ENCODE data around the gene SYNDIG1. TPM values are rescaled to one million over a fixed set of nuclear protein-coding genes. Genes with fewer than 3 reads are reported as not detected.

SYNDIG1 gene
- total and polyA plus RNA-seq, 2 donors (not counting 1 experiment from before 2014, with no cell fraction given), result not detected

DNA sequence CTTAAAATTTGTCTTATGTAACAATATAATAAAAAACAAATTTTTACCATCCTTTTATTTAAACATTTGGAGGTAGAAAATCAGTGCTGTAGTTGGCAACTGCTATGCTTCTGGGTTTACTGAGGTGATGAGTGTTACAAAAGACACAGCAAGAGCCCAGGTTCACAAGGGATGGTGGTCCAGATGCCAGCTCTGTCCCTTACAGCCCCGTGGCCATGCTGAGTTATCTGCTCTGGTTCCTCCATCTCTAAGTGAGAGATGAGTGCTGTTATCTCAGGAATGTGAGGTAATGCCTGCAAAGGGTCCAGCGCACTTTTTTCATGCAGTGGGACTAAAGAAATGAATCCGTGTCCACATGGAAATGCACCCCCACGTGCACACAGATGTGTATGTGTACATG, 17.8 kb downstream of the SYNDIG1 start:
- Histone ChIP-seq H3K9ac (ENCODE audit: low read length) (no peak overlapping the region), H3K27ac (ENCODE audit: low read length in 2 of 2) (no peak overlapping the region), H2AFZ (ENCODE audit: insufficient read depth, low read depth, low read length, poor library complexity, severe bottlenecking) (no peak overlapping the region), H3K4me3 (ENCODE audit: control extremely low read depth in 1 of 5, extremely low read depth in 1 of 5, insufficient read depth in 1 of 5, low read depth in 2 of 5, low read length in 4 of 5) (no peak overlapping the region), H3K36me3 (replicated peaks in 1 of 2; ENCODE audit: control extremely low read depth in 1 of 2, control insufficient read depth in 1 of 2, extremely low read depth in 1 of 2, insufficient read depth in 2 of 2, low read length in 1 of 2) (no peaks in the 10 kb centered on the region), H4K20me1 (ENCODE audit: control insufficient read depth, insufficient read depth, low read length, poor library complexity, severe bottlenecking) (no peaks in the 10 kb centered on the region), H3K4me1 (ENCODE audit: control insufficient read depth in 2 of 2, insufficient read depth in 2 of 2, low read length in 2 of 2) (no peaks in the 10 kb centered on the region), H3K4me2 (replicated peaks; ENCODE audit: low read depth, low read length, poor library complexity, severe bottlenecking) (no peak overlapping the region), H3K27me3 (replicated peaks in 1 of 4; ENCODE audit: control extremely low read depth in 1 of 4, control insufficient read depth in 3 of 4, insufficient read depth in 4 of 4, low read length in 3 of 4) (no peaks in the 10 kb centered on the region), H3K79me2 (ENCODE audit: control insufficient read depth, insufficient read depth, low read length) (no peaks in the 10 kb centered on the region), H3K9me3 (ENCODE audit: control extremely low read depth in 1 of 3, control insufficient read depth in 2 of 3, insufficient read depth in 1 of 3, low read length in 2 of 3) (peaks cover 0 to 3% (median 0%) of the 10 kb centered on the region in 3 donors)
- ChIA-PET POLR2A (no interaction called here), CTCF (no interaction called here)
- Mint-ChIP-seq H3K4me3 (no peak overlapping the region), H3K27ac (no peak overlapping the region), H3K9me3 (ENCODE audit: insufficient read depth) (no peaks in the 10 kb centered on the region), H3K4me1 (no peaks in the 10 kb centered on the region), H3K27me3 (no peaks in the 10 kb centered on the region)
- ATAC-seq (ENCODE audit: low read depth), result no peak
- DNase-seq, result no peak
- TF ChIP-seq, protein P1, sequence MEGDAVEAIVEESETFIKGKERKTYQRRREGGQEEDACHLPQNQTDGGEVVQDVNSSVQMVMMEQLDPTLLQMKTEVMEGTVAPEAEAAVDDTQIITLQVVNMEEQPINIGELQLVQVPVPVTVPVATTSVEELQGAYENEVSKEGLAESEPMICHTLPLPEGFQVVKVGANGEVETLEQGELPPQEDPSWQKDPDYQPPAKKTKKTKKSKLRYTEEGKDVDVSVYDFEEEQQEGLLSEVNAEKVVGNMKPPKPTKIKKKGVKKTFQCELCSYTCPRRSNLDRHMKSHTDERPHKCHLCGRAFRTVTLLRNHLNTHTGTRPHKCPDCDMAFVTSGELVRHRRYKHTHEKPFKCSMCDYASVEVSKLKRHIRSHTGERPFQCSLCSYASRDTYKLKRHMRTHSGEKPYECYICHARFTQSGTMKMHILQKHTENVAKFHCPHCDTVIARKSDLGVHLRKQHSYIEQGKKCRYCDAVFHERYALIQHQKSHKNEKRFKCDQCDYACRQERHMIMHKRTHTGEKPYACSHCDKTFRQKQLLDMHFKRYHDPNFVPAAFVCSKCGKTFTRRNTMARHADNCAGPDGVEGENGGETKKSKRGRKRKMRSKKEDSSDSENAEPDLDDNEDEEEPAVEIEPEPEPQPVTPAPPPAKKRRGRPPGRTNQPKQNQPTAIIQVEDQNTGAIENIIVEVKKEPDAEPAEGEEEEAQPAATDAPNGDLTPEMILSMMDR (IDR thresholded peaks at IDR 0.05), result no peak
- TF ChIP-seq EZH2 (IDR thresholded peaks at IDR 0.05; ENCODE audit: borderline replicate concordance, insufficient read depth, low read depth, low read length, poor library complexity, severe bottlenecking), result no peak
- 79% methylated on average over 2 of the region's 4 CpGs for WGBS (ENCODE audit: insufficient coverage)
- intact Hi-C loops (cut with micrococcal nuclease), result no loop called here

- Mint-ChIP-seq H3K4me3 (no peak overlapping the region), H3K9me3 (ENCODE audit: insufficient read depth) (no peaks in the 10 kb centered on the region), H3K4me1 (no peaks in the 10 kb centered on the region), H3K27me3 (no peaks in the 10 kb centered on the region), H3K27ac (no peak overlapping the region)
- no peaks in the 10 kb centered on the region for H3K27me3 ChIP-seq (replicated peaks in 1 of 4; ENCODE audit: control extremely low read depth in 1 of 4, control insufficient read depth in 3 of 4, insufficient read depth in 4 of 4, low read length in 3 of 4)
- whole genome bisulfite sequencing (ENCODE audit: insufficient coverage), result 94% methylated on average over 6 of the region's 7 CpGs
- ChIA-PET CTCF (no interaction called here), POLR2A (no interaction called here)
- DNase-seq (no peak), ATAC-seq (ENCODE audit: low read depth) (no peak)
- intact Hi-C loops (cut with micrococcal nuclease), result no loop called here
- no peaks in the 10 kb centered on the region for H3K4me1 ChIP-seq (ENCODE audit: control insufficient read depth in 2 of 2, insufficient read depth in 2 of 2, low read length in 2 of 2)
- H3K36me3 ChIP-seq (replicated peaks in 1 of 2; ENCODE audit: control extremely low read depth in 1 of 2, control insufficient read depth in 1 of 2, extremely low read depth in 1 of 2, insufficient read depth in 2 of 2, low read length in 1 of 2), result no peaks in the 10 kb centered on the region
- peaks cover 0 to 3% (median 0%) of the 10 kb centered on the region in 3 donors for H3K9me3 ChIP-seq (ENCODE audit: control extremely low read depth in 1 of 3, control insufficient read depth in 2 of 3, insufficient read depth in 1 of 3, low read length in 2 of 3)
- H3K4me2 ChIP-seq (replicated peaks; ENCODE audit: low read depth, low read length, poor library complexity, severe bottlenecking), result no peak overlapping the region
- no peak overlapping the region for H2AFZ ChIP-seq (ENCODE audit: insufficient read depth, low read depth, low read length, poor library complexity, severe bottlenecking)
- H3K27ac ChIP-seq (ENCODE audit: low read length in 2 of 2), result no peak overlapping the region
- TF ChIP-seq EZH2 (IDR thresholded peaks at IDR 0.05; ENCODE audit: borderline replicate concordance, insufficient read depth, low read depth, low read length, poor library complexity, severe bottlenecking), result no peak
- TF ChIP-seq, protein P1 (IDR thresholded peaks at IDR 0.05), result no peak
- no peaks in the 10 kb centered on the region for H4K20me1 ChIP-seq (ENCODE audit: control insufficient read depth, insufficient read depth, low read length, poor library complexity, severe bottlenecking)
- H3K4me3 ChIP-seq (ENCODE audit: control extremely low read depth in 1 of 5, extremely low read depth in 1 of 5, insufficient read depth in 1 of 5, low read depth in 2 of 5, low read length in 4 of 5), result no peak overlapping the region
- no peak overlapping the region for H3K9ac ChIP-seq (ENCODE audit: low read length)
- no peaks in the 10 kb centered on the region for H3K79me2 ChIP-seq (ENCODE audit: control insufficient read depth, insufficient read depth, low read length)
Observed at GRCh38 chr20:24487648-24488047, 18.2 kb downstream of the SYNDIG1 start.
